HG02943 (cell line): ENCODE results near the gene FTHL17.

ENCODE experiments used
- ATAC-seq: cut with Tn5 transposase; IDR thresholded peaks from one replicate; pipeline ENCODE4 v1.9.1; 2021; ENCODE audit warnings: mild to moderate bottlenecking, low read depth, moderate library complexity; ENCODE audit not compliant: unreplicated experiment

The FTHL17 gene

GRCh38 chrX:31039327-31039711 is 32.5 kb downstream of the FTHL17 start:
- no peak for ATAC-seq

GRCh38 chrX:31038575-31039326 is 33.1 kb downstream of the FTHL17 start:
- peak; percentile 62 for ATAC-seq

- peak; percentile 83 for ATAC-seq
These were observed 34.9 kb downstream of the FTHL17 start for GRCh38 chrX:31036895-31037294.

DNA sequence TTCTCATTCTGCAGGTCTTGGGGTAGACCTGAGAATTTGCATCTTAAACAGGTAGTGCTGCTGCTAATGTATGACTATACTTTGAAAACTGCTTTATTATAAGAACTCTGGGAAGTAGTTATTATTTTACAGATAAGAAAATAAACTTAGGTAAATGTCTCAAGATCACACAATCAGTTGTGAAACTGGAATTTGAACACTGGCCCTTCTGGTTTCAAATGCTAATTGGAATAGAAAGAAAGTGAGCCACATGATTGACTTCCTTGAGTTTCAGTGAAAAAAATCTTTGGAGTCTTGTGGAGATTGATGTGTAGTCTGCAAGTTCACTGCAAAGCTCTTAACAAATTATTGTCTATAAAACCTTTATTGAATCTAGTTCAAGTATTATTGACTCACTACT is 44.5 kb downstream of the FTHL17 start:
- no peak for ATAC-seq

DNA sequence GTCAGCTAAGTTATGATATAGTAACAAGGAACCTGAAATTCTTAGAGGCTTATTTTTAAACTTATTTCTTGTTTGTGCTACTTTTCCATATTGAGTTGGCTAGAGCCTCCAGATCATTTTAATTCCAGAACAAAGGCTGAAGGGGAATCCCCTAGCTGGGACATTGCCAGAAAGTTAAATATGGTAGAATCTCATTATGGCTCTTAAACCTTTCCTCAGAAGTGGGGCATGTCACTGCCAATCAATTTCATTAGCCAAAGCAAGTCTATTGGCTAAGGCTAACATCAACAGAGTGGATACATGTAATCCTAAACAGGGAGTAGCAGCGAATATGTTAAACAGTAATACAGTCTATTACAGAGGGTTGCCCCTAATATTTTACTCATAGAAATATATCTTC is 47.0 kb downstream of the FTHL17 start:
- ATAC-seq = no peak

- no peak for ATAC-seq
These were observed 50.3 kb downstream of the FTHL17 start for GRCh38 chrX:31021537-31021936.
